ENCODE results near the gene FHAD1. TPM values are rescaled to one million over a fixed set of nuclear protein-coding genes. Genes with fewer than 3 reads are reported as not detected.

FHAD1 gene
- total and polyA plus RNA-seq, 2 experiments from 2014 or later, result 0.13 to 0.68 TPM

DNA sequence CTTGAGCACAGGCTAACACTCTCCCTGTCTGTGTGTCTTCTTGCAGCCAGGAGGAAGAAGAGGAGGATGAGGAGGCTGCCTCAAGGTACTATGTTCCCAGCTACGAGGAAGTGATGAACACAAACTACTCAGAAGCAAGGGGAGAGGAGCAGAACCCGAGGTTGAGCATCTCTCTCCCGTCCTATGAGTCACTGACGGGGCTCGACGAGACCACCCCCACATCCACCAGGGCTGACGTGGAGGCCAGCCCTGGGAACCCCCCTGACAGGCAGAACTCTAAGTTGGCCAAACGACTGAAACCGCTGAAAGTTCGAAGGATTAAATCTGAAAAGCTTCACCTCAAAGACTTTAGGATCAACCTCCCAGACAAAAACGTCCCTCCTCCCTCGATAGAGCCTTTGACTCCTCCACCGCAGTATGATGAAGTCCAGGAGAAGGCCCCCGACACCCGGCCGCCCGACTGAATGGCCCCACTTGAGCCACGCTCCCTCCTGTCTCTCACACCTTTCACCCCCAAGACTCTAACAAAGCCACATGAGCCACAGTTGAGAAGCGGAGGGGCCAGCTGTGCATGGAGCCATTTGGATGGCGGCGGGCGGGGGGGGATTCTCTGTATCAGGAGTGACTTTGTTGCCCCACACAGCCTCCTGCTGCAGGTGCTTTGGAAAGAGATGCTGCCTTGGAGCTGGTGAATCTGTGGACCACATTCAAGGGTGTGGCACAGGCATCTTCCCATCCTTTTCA, 27.6 kb upstream of the FHAD1 start:
- no peak overlapping the region for H3K4me3 ChIP-seq
- 94% methylated on average over 22 of the region's 22 CpGs for WGBS (ENCODE audit: low lambda C conversion rate, missing lambda C conversion rate)
- H4K20me1 ChIP-seq (ENCODE audit: insufficient read depth, poor library complexity, severe bottlenecking), result no peaks in the 10 kb centered on the region
- TF ChIP-seq CTCF (IDR thresholded peaks at IDR 0.05; ENCODE audit: poor library complexity) (no peak), EZH2 (IDR thresholded peaks at IDR 0.05; ENCODE audit: borderline replicate concordance) (no peak), EZH2phosphoT487 (IDR thresholded peaks at IDR 0.05; ENCODE audit: low read depth, severe bottlenecking, unreplicated experiment) (no peak)
- no peak for DNase-seq (ENCODE audit: low spot score)
- no peaks in the 10 kb centered on the region for H3K27me3 ChIP-seq
- H3K9me2 ChIP-seq (replicated peaks; ENCODE audit: insufficient read depth), result no peaks in the 10 kb centered on the region
- no peak overlapping the region for H2AFZ ChIP-seq
- no peaks in the 10 kb centered on the region for H3K36me3 ChIP-seq (replicated peaks; ENCODE audit: insufficient read depth, low read depth)
- H3K4me2 ChIP-seq, result no peak overlapping the region
- H3K79me2 ChIP-seq, result no peaks in the 10 kb centered on the region
- no peaks in the 10 kb centered on the region for H3K9me3 ChIP-seq (ENCODE audit: low read depth)
- H3K27ac ChIP-seq, result no peak overlapping the region
- peaks cover 7% of the 10 kb centered on the region for H3K4me1 ChIP-seq (ENCODE audit: insufficient read depth)

GRCh38 chr1:15220024-15220392, 27.0 kb upstream of the FHAD1 start:
- Histone ChIP-seq H3K4me3 (no peak overlapping the region), H3K4me2 (no peak overlapping the region), H2AFZ (no peak overlapping the region), H3K27me3 (no peaks in the 10 kb centered on the region), H3K27ac (no peak overlapping the region), H3K9me3 (ENCODE audit: low read depth) (no peaks in the 10 kb centered on the region), H3K79me2 (no peaks in the 10 kb centered on the region), H3K4me1 (ENCODE audit: insufficient read depth) (peaks cover 2% of the 10 kb centered on the region), H4K20me1 (ENCODE audit: insufficient read depth, poor library complexity, severe bottlenecking) (no peaks in the 10 kb centered on the region), H3K9me2 (replicated peaks; ENCODE audit: insufficient read depth) (no peaks in the 10 kb centered on the region), H3K36me3 (replicated peaks; ENCODE audit: insufficient read depth, low read depth) (no peaks in the 10 kb centered on the region)
- TF ChIP-seq CTCF (IDR thresholded peaks at IDR 0.05; ENCODE audit: poor library complexity) (no peak), EZH2 (IDR thresholded peaks at IDR 0.05; ENCODE audit: borderline replicate concordance) (no peak), EZH2phosphoT487 (IDR thresholded peaks at IDR 0.05; ENCODE audit: low read depth, severe bottlenecking, unreplicated experiment) (no peak)
- no peak for DNase-seq (ENCODE audit: low spot score)
- 90% methylated on average over 12 of the region's 12 CpGs for WGBS (ENCODE audit: low lambda C conversion rate, missing lambda C conversion rate)

GRCh38 chr1:15220825-15221431, 26.1 kb upstream of the FHAD1 start:
- TF ChIP-seq EZH2 (IDR thresholded peaks at IDR 0.05; ENCODE audit: borderline replicate concordance) (no peak), EZH2phosphoT487 (IDR thresholded peaks at IDR 0.05; ENCODE audit: low read depth, severe bottlenecking, unreplicated experiment) (no peak), CTCF (IDR thresholded peaks at IDR 0.05; ENCODE audit: poor library complexity) (no peak)
- Histone ChIP-seq H3K27me3 (no peaks in the 10 kb centered on the region), H3K4me1 (ENCODE audit: insufficient read depth) (no peaks in the 10 kb centered on the region), H3K4me3 (no peak overlapping the region), H3K4me2 (no peak overlapping the region), H3K79me2 (no peaks in the 10 kb centered on the region), H3K9me2 (replicated peaks; ENCODE audit: insufficient read depth) (no peaks in the 10 kb centered on the region), H3K36me3 (replicated peaks; ENCODE audit: insufficient read depth, low read depth) (no peaks in the 10 kb centered on the region), H2AFZ (no peak overlapping the region), H3K9me3 (ENCODE audit: low read depth) (no peaks in the 10 kb centered on the region), H3K27ac (no peak overlapping the region), H4K20me1 (ENCODE audit: insufficient read depth, poor library complexity, severe bottlenecking) (no peaks in the 10 kb centered on the region)
- 69% methylated on average over 7 of the region's 7 CpGs for WGBS (ENCODE audit: low lambda C conversion rate, missing lambda C conversion rate)
- peak; percentile 59 for DNase-seq (ENCODE audit: low spot score)

All from hepatocyte (in vitro differentiated cells).